HepG2 (cell line): ENCODE results near the gene ERLIN1. TPM values are rescaled to one million over a fixed set of nuclear protein-coding genes. Genes with fewer than 3 reads are reported as not detected.
A peak's percentile ranks its signal among the peaks of the same experiment; 100 is the strongest.

ENCODE experiments used
- ATAC-seq: fragments of 200-7000 bp; cut with Tn5 transposase; 3 replicates; pipeline ENCODE4 v1.9.1; 2020; ENCODE audit warnings: mild to moderate bottlenecking, moderate library complexity
- BruUV-seq: library from RNA; stranded (reverse); fragments of 400-500 nt; replicated peaks from 2 replicates; lab custom pipeline; 2021; lab: Mats Ljungman, UMichigan
- CTCF ChIA-PET: fragments of 300-600 bp; formaldehyde crosslinking; extraction: SDS; loops from one replicate; lab custom pipeline; 2021; ENCODE audit warnings: low total read pairs, inconsistent platforms, low intra/inter-chr PET ratio; lab: Yijun Ruan, JAX
- POLR2A ChIA-PET: fragments of 350-600 bp; sonication (Branson Sonifier 250); formaldehyde crosslinking; loops from one replicate; lab custom pipeline; 2020; ENCODE audit warnings: antibody characterized with exemption, inconsistent platforms; lab: Yijun Ruan, JAX
- DNase-seq: peaks from one replicate; pipeline ENCODE4 v3.0.0-alpha.2; 2015; ENCODE audit warnings: low spot score
- FAIRE-seq: peaks from 3 replicates; lab custom pipeline; 2011; peaks lifted over from hg19 to GRCh38; lab: Jason Lieb, UNC
- H2AFZ ChIP-seq: one replicate; pipeline ENCODE4 v1.6.1; 2011; ENCODE audit warnings: low read length, inconsistent platforms
- H3K27ac ChIP-seq: fragments of 300-600 bp; 3 replicates; pipeline ENCODE4 v1.8.0; 2011; ENCODE audit warnings: mixed run types, mild to moderate bottlenecking, mixed read lengths, low read length, inconsistent platforms; ENCODE audit not compliant: insufficient read depth; ENCODE audit errors: extremely low read length
- H3K27me3 ChIP-seq, 2 experiments: fragments of 200-600 bp in 1 of 2; 2 replicates in 1 of 2; 3 replicates in 1 of 2; pipeline versions ENCODE4 v1.6.0 to v1.8.0; 2011; ENCODE audit warnings: low read length in 2 of 2, mild to moderate bottlenecking in 2 of 2, moderate library complexity in 2 of 2, inconsistent platforms in 1 of 2; ENCODE audit not compliant: insufficient read depth in 2 of 2, control insufficient read depth in 1 of 2
- H3K36me3 ChIP-seq, 2 experiments: fragments of 200-600 bp in 1 of 2; replicated peaks in 1 of 2; 2 replicates in 1 of 2; 3 replicates in 1 of 2; pipeline versions ENCODE4 v1.5.1 to v1.8.0; 2011; ENCODE audit warnings: low read length in 2 of 2, inconsistent platforms in 1 of 2; ENCODE audit not compliant: insufficient read depth in 2 of 2, control insufficient read depth in 1 of 2
- H3K4me1 ChIP-seq: 2 replicates; pipeline ENCODE4 v1.5.1; 2012; ENCODE audit warnings: low read length, inconsistent platforms; ENCODE audit not compliant: insufficient read depth
- H3K4me2 ChIP-seq: 2 replicates; pipeline ENCODE4 v1.6.0; 2011; ENCODE audit warnings: low read depth, low read length, inconsistent platforms
- H3K4me3 ChIP-seq, 3 experiments: fragments of 200-600 bp in 1 of 3; sonication (generic), shearing (Covaris generic) in 1 of 3; replicated peaks in 1 of 3; 2 replicates each; pipeline ENCODE4 v1.5.1; 2011 to 2016; ENCODE audit warnings: low read length in 3 of 3, inconsistent platforms in 2 of 3, low read depth in 2 of 3, mild to moderate bottlenecking in 2 of 3, control low read depth in 1 of 3, mixed read lengths in 1 of 3; ENCODE audit not compliant: insufficient read depth in 1 of 3
- H3K79me2 ChIP-seq: one replicate; pipeline ENCODE4 v1.6.1; 2011; ENCODE audit warnings: low read length, inconsistent platforms; ENCODE audit not compliant: insufficient read depth
- H3K9ac ChIP-seq: 2 replicates; pipeline ENCODE4 v1.6.0; 2011; ENCODE audit warnings: mild to moderate bottlenecking, low read depth, low read length, inconsistent platforms; ENCODE audit not compliant: insufficient read depth
- H3K9me3 ChIP-seq: 2 replicates; pipeline ENCODE4 v1.5.1; 2012; ENCODE audit warnings: mild to moderate bottlenecking, low read length
- H4K20me1 ChIP-seq: 2 replicates; pipeline ENCODE4 v1.6.0; 2011; ENCODE audit warnings: inconsistent platforms, mild to moderate bottlenecking, low read length, moderate library complexity; ENCODE audit not compliant: insufficient read depth
- CREM ChIP-seq, 2 experiments: sonication (generic) in 1 of 2; formaldehyde crosslinking in 1 of 2; IDR thresholded peaks; 2 replicates each; pipeline versions ENCODE4 v1.4.0 to v1.6.1; 2016 to 2020; ENCODE audit warnings: antibody characterized with exemption in 1 of 2, mild to moderate bottlenecking in 1 of 2, missing genetic modification reagents in 1 of 2
- FOXJ3 ChIP-seq: sonication (generic); formaldehyde crosslinking; IDR thresholded peaks from 2 replicates; pipeline ENCODE4 v1.4.0; 2020; ENCODE audit warnings: missing genetic modification reagents, mild to moderate bottlenecking, borderline replicate concordance
- GABPB1 ChIP-seq: IDR thresholded peaks from 2 replicates; pipeline ENCODE4 v1.6.1; 2016; ENCODE audit warnings: mild to moderate bottlenecking, missing genetic modification reagents, moderate library complexity, missing compliant biosample characterization
- KAT8 ChIP-seq: IDR thresholded peaks from 2 replicates; pipeline ENCODE4 v1.6.1; 2016; ENCODE audit warnings: missing genetic modification reagents, missing compliant biosample characterization
- KDM1A ChIP-seq: IDR thresholded peaks from 2 replicates; pipeline ENCODE4 v1.6.1; 2016; ENCODE audit warnings: missing compliant biosample characterization
- KDM5A ChIP-seq: fragments of 200-600 bp; sonication (generic); IDR thresholded peaks from 2 replicates; pipeline ENCODE4 v1.7.0; 2018; ENCODE audit warnings: antibody characterized with exemption, mild to moderate bottlenecking, low read length, borderline replicate concordance
- POLR2A ChIP-seq, 2 experiments: IDR thresholded peaks; 2 replicates each; pipeline ENCODE4 v1.6.1; 2011; ENCODE audit warnings: low read depth in 2 of 2, low read length in 2 of 2, mild to moderate bottlenecking in 1 of 2, moderate library complexity in 1 of 2; ENCODE audit not compliant: insufficient read depth in 1 of 2
- PRDM4 ChIP-seq: sonication (generic); formaldehyde crosslinking; IDR thresholded peaks from 2 replicates; pipeline ENCODE4 v1.9.0; 2021; ENCODE audit warnings: missing genetic modification reagents, borderline replicate concordance
- RAD51 ChIP-seq: fragments of 450-650 bp; IDR thresholded peaks from 2 replicates; pipeline ENCODE4 v1.6.1; 2016; ENCODE audit warnings: borderline replicate concordance
- SP5 ChIP-seq: IDR thresholded peaks from 2 replicates; pipeline ENCODE4 v1.6.1; 2016; ENCODE audit warnings: low read depth, borderline replicate concordance
- ZBTB1 ChIP-seq: sonication (generic); formaldehyde crosslinking; IDR thresholded peaks from 2 replicates; pipeline ENCODE4 v1.4.0; 2020; ENCODE audit warnings: missing genetic modification reagents, borderline replicate concordance
- ZBTB38 ChIP-seq: sonication (generic); formaldehyde crosslinking; IDR thresholded peaks from 2 replicates; pipeline ENCODE4 v1.5.1; 2020; ENCODE audit warnings: mild to moderate bottlenecking, missing genetic modification reagents
- ZNF18 ChIP-seq: sonication (generic); formaldehyde crosslinking; IDR thresholded peaks from 2 replicates; pipeline ENCODE4 v1.8.0; 2022; ENCODE audit warnings: mild to moderate bottlenecking, missing genetic modification reagents; ENCODE audit not compliant: insufficient replicate concordance
- ZNF350 ChIP-seq: sonication (generic); formaldehyde crosslinking; IDR thresholded peaks from 2 replicates; pipeline ENCODE4 v1.4.0; 2020; ENCODE audit warnings: mild to moderate bottlenecking, low read depth, missing genetic modification reagents, borderline replicate concordance
- ZNF574 ChIP-seq: sonication (generic); formaldehyde crosslinking; IDR thresholded peaks from 2 replicates; pipeline ENCODE4 v1.4.0; 2020; ENCODE audit warnings: missing genetic modification reagents
- ZNF652 ChIP-seq: IDR thresholded peaks from 2 replicates; pipeline ENCODE4 v1.6.1; 2016; ENCODE audit warnings: low read depth, borderline replicate concordance
- ZNF772 ChIP-seq: sonication (generic); formaldehyde crosslinking; IDR thresholded peaks from 2 replicates; pipeline ENCODE4 v1.5.0; 2020; ENCODE audit warnings: mild to moderate bottlenecking, missing genetic modification reagents
- WGBS: methylation state at CpG from one replicate; pipeline ENCODE4 v1.1.6; 2017; ENCODE audit warnings: low lambda C conversion rate; 5-methylcytosine and 5-hydroxymethylcytosine counted together
- in situ Hi-C: cut with HindIII; loops from 2 replicates; pipeline ENCODE4 v1.10.0; 2017; ENCODE audit warnings: low pct_unique_long_range_greater_than_20kb; ENCODE audit not compliant: extremely low pct_ligation_motif_present
- intact Hi-C: fragments of 100-400 bp; cut with micrococcal nuclease; formaldehyde crosslinking; loops from one replicate; pipeline ENCODE4 v1.10.0; 2022; ENCODE audit not compliant: unreplicated experiment
- polyA plus RNA-seq, 8 experiments: library from polyadenylated mRNA; depleted of rRNA in 3 of 8; stranded (reverse) in 7 of 8; unstranded in 1 of 8; fragments of >200 nt; fragmentation: Illumina TruSeq in 4 of 8; extraction: Trizol in 4 of 8; gene quantifications; 2 replicates each; pipeline versions ENCODE4 v1.2.1 to v1.2.3, GENCODE V29; 2011 to 2016; ENCODE audit warnings: low read depth in 4 of 8, missing spikeins in 1 of 8, mixed read lengths in 1 of 8; ENCODE audit not compliant: insufficient read depth in 1 of 8
- total RNA-seq, 5 experiments: library from RNA; depleted of rRNA; stranded (reverse); fragments of >200 nt; fragmentation: Illumina TruSeq; extraction: Trizol; gene quantifications; 2 replicates each; pipeline ENCODE4 v1.2.3, GENCODE V29; 2016; ENCODE audit warnings: low read depth in 1 of 5
- TF ChIP-seq, protein P1 (sequence below): IDR thresholded peaks from 2 replicates; pipeline ENCODE4 v1.6.1; 2016; ENCODE audit warnings: low read depth, borderline replicate concordance

ERLIN1 gene
- total and polyA plus RNA-seq, 2 of the 13 experiments (the other 11 are each of a cell fraction or from before 2014, with no cell fraction given): 56.8 to 69.3 TPM

DNA sequence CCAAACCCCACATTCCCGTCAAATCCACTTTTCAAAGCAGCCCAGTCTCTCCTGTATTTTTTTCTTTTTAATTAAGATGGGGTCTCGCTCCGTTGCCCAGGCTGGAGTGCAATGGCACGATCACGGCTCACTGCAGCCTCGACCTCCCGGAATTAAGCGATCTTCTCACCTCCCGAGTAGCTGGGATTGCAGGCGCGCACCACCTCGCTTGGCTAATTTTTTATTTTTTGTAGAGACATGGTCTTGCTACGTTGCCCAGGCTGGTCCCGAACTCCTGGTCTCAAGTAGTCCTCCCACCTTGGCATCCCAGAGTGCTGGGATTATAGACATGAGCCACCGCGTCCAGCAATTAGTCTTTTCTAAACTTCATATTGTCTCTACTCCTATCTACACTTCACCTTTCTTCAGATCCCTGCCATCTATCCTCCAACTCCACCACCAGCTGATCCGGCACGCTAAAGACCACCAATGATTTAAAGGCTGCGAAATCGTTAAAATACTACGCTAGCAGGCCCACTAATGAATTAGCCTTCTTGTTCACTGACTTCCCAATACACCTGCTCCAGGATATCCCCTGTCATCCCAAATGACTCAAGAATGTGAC, 44.1 kb upstream of the ERLIN1 start:
- in situ Hi-C loops: no loop called here
- H3K79me2 ChIP-seq: peaks cover 27% of the 10 kb centered on the region
- DNase-seq: no peak
- H3K9ac ChIP-seq: peak overlapping the region; percentile 80
- no peak overlapping the region for H2AFZ ChIP-seq
- H3K4me1 ChIP-seq: peaks cover 29% of the 10 kb centered on the region
- H3K9me3 ChIP-seq: no peaks in the 10 kb centered on the region
- peak overlapping the region; percentile 69 for H3K27ac ChIP-seq
- no peaks in the 10 kb centered on the region for H4K20me1 ChIP-seq
- intact Hi-C loops: no loop called here
- peaks cover 2 to 21% of the 10 kb centered on the region in 2 experiments for H3K36me3 ChIP-seq
- CTCF ChIA-PET: no interaction called here
- 50% methylated on average over 21 of the region's 21 CpGs for WGBS
- H3K27me3 ChIP-seq: peaks cover 0 to 6% of the 10 kb centered on the region in 2 experiments; a peak in 1 of 5 replicates
- FAIRE-seq: no peak
- H3K4me3 ChIP-seq: peak overlapping the region; percentile 66 to 93 (median 88)
- peak overlapping the region; percentile 75 for H3K4me2 ChIP-seq
- BruUV-seq: TSS peak; percentile 90
- POLR2A ChIA-PET: no interaction called here
- ATAC-seq: no peak
- no peak for TF ChIP-seq ZNF18 (CRISPR knock-in tag)
- peak; percentile 49; the same call in 1 of the 2 replicates for TF ChIP-seq ZNF350 (CRISPR knock-in tag)
- TF ChIP-seq PRDM4: no peak
- TF ChIP-seq SP5: no peak
- TF ChIP-seq GABPB1: no peak
- TF ChIP-seq ZNF652 (CRISPR knock-in tag): no peak
- TF ChIP-seq FOXJ3: no peak
- TF ChIP-seq ZBTB38 (CRISPR knock-in tag): peak; percentile 92
- TF ChIP-seq RAD51: no peak
- no peak for TF ChIP-seq ZNF574
- no peak; the same call in 1 of the 2 replicates for TF ChIP-seq CREM (IDR thresholded peaks at IDR 0.05)
- TF ChIP-seq CREM (CRISPR knock-in tag; IDR thresholded peaks at IDR 0.05): no peak
- no peak for TF ChIP-seq ZNF772 (CRISPR knock-in tag)
- no peak for TF ChIP-seq ZBTB1
- TF ChIP-seq KDM5A: peak; percentile 73
- no peak for TF ChIP-seq POLR2A (IDR thresholded peaks at IDR 0.05; ENCODE audit: insufficient read depth in 1 of 2, low read depth in 2 of 2, low read length in 2 of 2)
- peak; percentile 6; the same call in 1 of the 2 replicates for TF ChIP-seq KAT8 (CRISPR knock-in tag)
- TF ChIP-seq KDM1A (CRISPR knock-in tag): no peak
- TF ChIP-seq, protein P1, sequence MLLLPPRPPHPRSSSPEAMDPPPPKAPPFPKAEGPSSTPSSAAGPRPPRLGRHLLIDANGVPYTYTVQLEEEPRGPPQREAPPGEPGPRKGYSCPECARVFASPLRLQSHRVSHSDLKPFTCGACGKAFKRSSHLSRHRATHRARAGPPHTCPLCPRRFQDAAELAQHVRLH (CRISPR knock-in tag): no peak
